SU-DHL-6 (cell line): ENCODE results near the gene ARL2.

Experiments used
- H2AFZ ChIP-seq: fragments of 200-600 bp; sonication (generic); 2 replicates; pipeline ENCODE4 v1.6.1; 2014; ENCODE audit warnings: low read depth, mild to moderate bottlenecking, moderate library complexity, mixed read lengths, antibody characterized with exemption, low read length; ENCODE audit not compliant: severe bottlenecking
- H3F3A ChIP-seq: fragments of 200-600 bp; shearing (Covaris generic); 2 replicates; pipeline ENCODE4 v1.6.0; 2016; ENCODE audit warnings: antibody characterized with exemption, mild to moderate bottlenecking; ENCODE audit not compliant: insufficient read depth
- H3K27ac ChIP-seq: fragments of 200-600 bp; sonication (generic); 2 replicates; pipeline ENCODE4 v1.5.1; 2016; ENCODE audit warnings: low read depth, mild to moderate bottlenecking, low read length, moderate library complexity, mixed read lengths
- H3K27me3 ChIP-seq: fragments of 200-600 bp; sonication (generic), shearing (Covaris generic); 2 replicates; pipeline ENCODE4 v1.6.0; 2014; ENCODE audit warnings: mild to moderate bottlenecking, low read length
- H3K36me3 ChIP-seq: fragments of 200-600 bp; sonication (generic); 2 replicates; pipeline ENCODE4 v1.6.1; 2014; ENCODE audit warnings: mild to moderate bottlenecking, low read length, mixed read lengths
- H3K4me2 ChIP-seq: fragments of 300-600, 200-600 bp; shearing (Covaris generic), sonication (generic); 2 replicates; pipeline ENCODE4 v1.6.0; 2014; ENCODE audit warnings: low read length, low read depth, mild to moderate bottlenecking; ENCODE audit not compliant: poor library complexity, severe bottlenecking
- H3K4me3 ChIP-seq: fragments of 200-600 bp; sonication (generic); 2 replicates; pipeline ENCODE4 v1.5.1; 2014; ENCODE audit warnings: antibody characterized with exemption, low read length, mild to moderate bottlenecking, mixed read lengths; ENCODE audit not compliant: insufficient read depth, poor library complexity, severe bottlenecking
- H3K79me2 ChIP-seq: fragments of 200-600 bp; sonication (generic); 2 replicates; pipeline ENCODE4 v1.6.1; 2014; ENCODE audit warnings: mild to moderate bottlenecking, low read length, moderate library complexity; ENCODE audit not compliant: insufficient read depth
- H3K9ac ChIP-seq: fragments of 200-600 bp; sonication (generic); 2 replicates; pipeline ENCODE4 v1.7.0; 2014; ENCODE audit warnings: mild to moderate bottlenecking, low read length
- H3K9me2 ChIP-seq: fragments of 200-600 bp; sonication (generic); replicated peaks from 2 replicates; pipeline ENCODE4 v1.6.1; 2014; ENCODE audit warnings: low read length; ENCODE audit not compliant: insufficient read depth
- H3K9me3 ChIP-seq: fragments of 200-600 bp; sonication (generic); 2 replicates; pipeline ENCODE4 v1.6.1; 2014; ENCODE audit warnings: low read length, mixed read lengths; ENCODE audit not compliant: insufficient read depth
- H4K20me1 ChIP-seq: fragments of 200-600 bp; sonication (generic); 2 replicates; pipeline ENCODE4 v1.6.1; 2014; ENCODE audit warnings: low read depth, mild to moderate bottlenecking, antibody characterized with exemption, low read length, moderate library complexity, mixed read lengths
- EZH2phosphoT487 ChIP-seq: fragments of 200-600 bp; sonication (generic), shearing (Covaris generic); conservative IDR thresholded peaks from 2 replicates; pipeline ENCODE4 v1.6.1; 2018; ENCODE audit warnings: mild to moderate bottlenecking, antibody characterized with exemption, low read length, moderate library complexity, mixed read lengths
- TF ChIP-seq, protein P1 (sequence below): fragments of 200-600 bp; sonication (generic); IDR thresholded peaks from one replicate; pipeline ENCODE4 v1.5.1; 2017; ENCODE audit warnings: antibody characterized with exemption, mild to moderate bottlenecking, low read length, moderate library complexity; ENCODE audit not compliant: insufficient read depth, poor library complexity, severe bottlenecking

ARL2 gene

GRCh38 chr11:65013888-65014725 lies at the start of gene ARL2:
Gene ARL2 (plus strand): TSS chr11:65014160. CDS start chr11:65014208, 48 bp downstream.
- Histone ChIP-seq H4K20me1 (no peaks in the 10 kb centered on the region), H3F3A (0 out of 2 replicates have a peak, but pooled peaks cover 4% of the 10 kb centered on the region), H3K4me2 (peak within 1 kb of the TSS; percentile 82), H3K9me2 (no peaks in the 10 kb centered on the region), H2AFZ (peak within 1 kb of the TSS; percentile 85), H3K79me2 (peaks cover 24% of the 10 kb centered on the region), H3K27me3 (no peaks in the 10 kb centered on the region), H3K9ac (peak within 1 kb of the TSS; percentile 74), H3K27ac (peak within 1 kb of the TSS; percentile 88), H3K36me3 (no peaks in the 10 kb centered on the region), H3K4me3 (peak within 1 kb of the TSS; percentile 96), H3K9me3 (no peaks in the 10 kb centered on the region)
- no peak for TF ChIP-seq EZH2phosphoT487
- TF ChIP-seq, protein P1, sequence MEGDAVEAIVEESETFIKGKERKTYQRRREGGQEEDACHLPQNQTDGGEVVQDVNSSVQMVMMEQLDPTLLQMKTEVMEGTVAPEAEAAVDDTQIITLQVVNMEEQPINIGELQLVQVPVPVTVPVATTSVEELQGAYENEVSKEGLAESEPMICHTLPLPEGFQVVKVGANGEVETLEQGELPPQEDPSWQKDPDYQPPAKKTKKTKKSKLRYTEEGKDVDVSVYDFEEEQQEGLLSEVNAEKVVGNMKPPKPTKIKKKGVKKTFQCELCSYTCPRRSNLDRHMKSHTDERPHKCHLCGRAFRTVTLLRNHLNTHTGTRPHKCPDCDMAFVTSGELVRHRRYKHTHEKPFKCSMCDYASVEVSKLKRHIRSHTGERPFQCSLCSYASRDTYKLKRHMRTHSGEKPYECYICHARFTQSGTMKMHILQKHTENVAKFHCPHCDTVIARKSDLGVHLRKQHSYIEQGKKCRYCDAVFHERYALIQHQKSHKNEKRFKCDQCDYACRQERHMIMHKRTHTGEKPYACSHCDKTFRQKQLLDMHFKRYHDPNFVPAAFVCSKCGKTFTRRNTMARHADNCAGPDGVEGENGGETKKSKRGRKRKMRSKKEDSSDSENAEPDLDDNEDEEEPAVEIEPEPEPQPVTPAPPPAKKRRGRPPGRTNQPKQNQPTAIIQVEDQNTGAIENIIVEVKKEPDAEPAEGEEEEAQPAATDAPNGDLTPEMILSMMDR = peak; percentile 65

- H3F3A ChIP-seq = no peaks in the 10 kb centered on the region
- TF ChIP-seq, protein P1 = no peak
- no peak for TF ChIP-seq EZH2phosphoT487
- no peak overlapping the region for H3K27ac ChIP-seq
- H3K4me3 ChIP-seq = no peak overlapping the region
- no peaks in the 10 kb centered on the region for H4K20me1 ChIP-seq
- H3K9me3 ChIP-seq = no peaks in the 10 kb centered on the region
- no peaks in the 10 kb centered on the region for H3K36me3 ChIP-seq
- no peaks in the 10 kb centered on the region for H3K79me2 ChIP-seq
- H2AFZ ChIP-seq = no peak overlapping the region
- H3K27me3 ChIP-seq = no peaks in the 10 kb centered on the region
- H3K9me2 ChIP-seq = no peaks in the 10 kb centered on the region
- no peak overlapping the region for H3K9ac ChIP-seq
- no peak overlapping the region for H3K4me2 ChIP-seq
Measured at GRCh38 chr11:64967375-64967774, 46.6 kb upstream of the ARL2 start.

DNA sequence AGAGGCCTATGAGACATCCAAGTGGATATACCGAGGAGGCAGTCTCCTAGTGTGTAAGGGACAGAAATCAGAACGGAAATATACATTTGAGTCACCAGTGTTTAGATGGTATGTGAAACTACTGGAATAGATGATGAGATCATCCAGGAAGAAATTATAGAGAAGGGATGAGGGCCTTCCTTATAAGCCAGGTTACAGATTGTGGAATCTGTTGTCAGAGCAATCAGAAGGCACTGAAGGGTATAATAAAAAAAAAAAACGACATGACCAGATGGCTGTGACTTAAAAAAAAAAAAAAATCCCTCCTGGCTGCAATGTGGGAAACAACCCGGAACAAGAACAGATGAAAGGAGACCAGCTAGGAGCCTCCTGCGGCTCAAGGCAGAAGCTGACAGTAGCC lies 44.8 kb upstream of the ARL2 start:
- no peaks in the 10 kb centered on the region for H3K9me2 ChIP-seq
- no peaks in the 10 kb centered on the region for H3K79me2 ChIP-seq
- H3K27ac ChIP-seq = no peak overlapping the region
- no peak overlapping the region for H3K4me2 ChIP-seq
- H3K4me3 ChIP-seq = no peak overlapping the region
- no peaks in the 10 kb centered on the region for H4K20me1 ChIP-seq
- H2AFZ ChIP-seq = no peak overlapping the region
- peaks cover 9% of the 10 kb centered on the region for H3F3A ChIP-seq
- no peaks in the 10 kb centered on the region for H3K36me3 ChIP-seq
- TF ChIP-seq, protein P1 = no peak
- TF ChIP-seq EZH2phosphoT487 = no peak
- no peaks in the 10 kb centered on the region for H3K9me3 ChIP-seq
- no peak overlapping the region for H3K9ac ChIP-seq
- H3K27me3 ChIP-seq = no peaks in the 10 kb centered on the region
